ENCODE measurements around the gene ARID5B. TPM values are rescaled to one million over a fixed set of nuclear protein-coding genes. Genes with fewer than 3 reads are reported as not detected.

The ARID5B gene
- total and polyA plus RNA-seq, 2 of the 4 experiments (the other 2 are of a cell fraction) = 41.0 to 125 TPM

DNA sequence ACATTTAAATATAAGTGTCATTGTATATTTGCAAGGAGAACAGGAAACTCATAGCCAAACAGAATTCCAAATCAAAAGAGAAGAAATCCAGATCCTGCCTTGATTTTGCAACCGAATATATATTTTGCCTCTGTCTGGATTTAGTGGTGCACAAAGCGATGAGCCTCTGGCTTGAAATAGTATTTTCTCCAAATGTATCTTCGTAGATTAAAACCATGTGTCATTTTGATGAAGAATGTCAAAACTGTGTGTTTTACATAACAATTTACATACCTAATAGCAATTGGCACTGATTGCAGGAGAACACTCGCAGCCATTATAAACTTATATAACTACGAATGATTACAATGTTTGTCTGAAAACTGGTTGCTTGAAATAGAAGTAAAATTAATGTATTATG lies 156.4 kb downstream of the ARID5B start:
- Histone ChIP-seq H3K23ac (ENCODE audit: low read depth, low read length) (no peak overlapping the region), H3K4me3 (ENCODE audit: insufficient read depth, low read depth, low read length) (no peak overlapping the region), H3K18ac (ENCODE audit: low read depth, low read length) (peak overlapping the region; percentile 7; the same call in 1 of the 2 replicates), H3K9me3 (ENCODE audit: control insufficient read depth, insufficient read depth, low read length) (no peaks in the 10 kb centered on the region), H3K4me2 (ENCODE audit: low read depth, low read length) (peak overlapping the region; percentile 74), H3K36me3 (ENCODE audit: control insufficient read depth, insufficient read depth, low read length) (peaks cover 88% of the 10 kb centered on the region), H3K9me1 (ENCODE audit: insufficient read depth, low read length) (peaks cover 19% of the 10 kb centered on the region), H3K27ac (ENCODE audit: insufficient read depth, low read length) (peak overlapping the region; percentile 76; the same call in 1 of the 2 replicates), H2BK120ac (ENCODE audit: low read depth, low read length) (no peak overlapping the region), H4K8ac (ENCODE audit: low read depth in 2 of 2, low read length in 2 of 2) (no peak overlapping the region), H3K4me1 (ENCODE audit: control insufficient read depth, insufficient read depth, low read length) (peaks cover 27% of the 10 kb centered on the region), H4K5ac (ENCODE audit: low read depth, low read length) (no peak overlapping the region), H3K4ac (ENCODE audit: low read depth, low read length) (no peak overlapping the region), H2BK15ac (ENCODE audit: low read depth, low read length) (no peak overlapping the region), H3K79me1 (ENCODE audit: low read depth in 1 of 2, low read length in 2 of 2) (peaks cover 9 to 80% of the 10 kb centered on the region in 2 experiments), H2BK20ac (ENCODE audit: low read depth, low read length) (no peak overlapping the region), H4K20me1 (ENCODE audit: insufficient read depth, low read length) (peaks cover 82% of the 10 kb centered on the region), H3K56ac (ENCODE audit: extremely low read depth, insufficient read depth, low read length) (no peak overlapping the region), H2BK5ac (ENCODE audit: low read depth, low read length, poor library complexity, severe bottlenecking) (peak overlapping the region; percentile 58), H4K91ac (ENCODE audit: insufficient read depth, low read depth, low read length) (no peak overlapping the region), H2AK5ac (ENCODE audit: low read depth, low read length) (no peak overlapping the region), H3K14ac (replicated peaks; ENCODE audit: low read depth, low read length) (no peak overlapping the region), H2AK9ac (replicated peaks; ENCODE audit: low read depth, low read length, poor library complexity) (no peak overlapping the region), H3K9ac (ENCODE audit: low read depth, low read length) (no peak overlapping the region), H2AFZ (replicated peaks; ENCODE audit: low read length, poor library complexity) (no peak overlapping the region), H3K27me3 (ENCODE audit: control insufficient read depth, insufficient read depth, low read length) (no peaks in the 10 kb centered on the region)
- CTCF ChIA-PET = no interaction called here
- POLR2A ChIA-PET (ENCODE audit: unreplicated experiment) = interaction anchor here (1.3 kb wide), 1 partner anchor 9 kb away, joined by 3 read pairs; no protein-coding TSS in a partner anchor
- BruUV-seq (replicated peaks) = no TSS peak
- ATAC-seq (ENCODE audit: low read depth) (no peak), DNase-seq (no peak)
- in situ Hi-C loops (cut with MboI; ENCODE audit: low sequenced_read_pairs) = no loop called here
- dilution Hi-C loops (cut with HindIII; ENCODE audit: low sequenced_read_pairs, unreplicated experiment) = no loop called here
- TF ChIP-seq, protein P1, sequence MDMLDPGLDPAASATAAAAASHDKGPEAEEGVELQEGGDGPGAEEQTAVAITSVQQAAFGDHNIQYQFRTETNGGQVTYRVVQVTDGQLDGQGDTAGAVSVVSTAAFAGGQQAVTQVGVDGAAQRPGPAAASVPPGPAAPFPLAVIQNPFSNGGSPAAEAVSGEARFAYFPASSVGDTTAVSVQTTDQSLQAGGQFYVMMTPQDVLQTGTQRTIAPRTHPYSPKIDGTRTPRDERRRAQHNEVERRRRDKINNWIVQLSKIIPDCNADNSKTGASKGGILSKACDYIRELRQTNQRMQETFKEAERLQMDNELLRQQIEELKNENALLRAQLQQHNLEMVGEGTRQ (IDR thresholded peaks at IDR 0.05; ENCODE audit: low read depth, low read length) = no peak
- TF ChIP-seq CEBPB (IDR thresholded peaks at IDR 0.05; ENCODE audit: low read depth, low read length) = no peak
- no peak for TF ChIP-seq RAD21 (IDR thresholded peaks at IDR 0.05; ENCODE audit: low read length)
- no peak for TF ChIP-seq CHD1 (IDR thresholded peaks at IDR 0.05; ENCODE audit: low read depth, low read length)
- TF ChIP-seq RFX5 (IDR thresholded peaks at IDR 0.05; ENCODE audit: low read depth, low read length) = no peak
- TF ChIP-seq, protein P2, sequence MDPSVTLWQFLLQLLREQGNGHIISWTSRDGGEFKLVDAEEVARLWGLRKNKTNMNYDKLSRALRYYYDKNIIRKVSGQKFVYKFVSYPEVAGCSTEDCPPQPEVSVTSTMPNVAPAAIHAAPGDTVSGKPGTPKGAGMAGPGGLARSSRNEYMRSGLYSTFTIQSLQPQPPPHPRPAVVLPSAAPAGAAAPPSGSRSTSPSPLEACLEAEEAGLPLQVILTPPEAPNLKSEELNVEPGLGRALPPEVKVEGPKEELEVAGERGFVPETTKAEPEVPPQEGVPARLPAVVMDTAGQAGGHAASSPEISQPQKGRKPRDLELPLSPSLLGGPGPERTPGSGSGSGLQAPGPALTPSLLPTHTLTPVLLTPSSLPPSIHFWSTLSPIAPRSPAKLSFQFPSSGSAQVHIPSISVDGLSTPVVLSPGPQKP (IDR thresholded peaks at IDR 0.05; ENCODE audit: borderline replicate concordance, low read depth, low read length) = no peak
- TF ChIP-seq, protein P3, sequence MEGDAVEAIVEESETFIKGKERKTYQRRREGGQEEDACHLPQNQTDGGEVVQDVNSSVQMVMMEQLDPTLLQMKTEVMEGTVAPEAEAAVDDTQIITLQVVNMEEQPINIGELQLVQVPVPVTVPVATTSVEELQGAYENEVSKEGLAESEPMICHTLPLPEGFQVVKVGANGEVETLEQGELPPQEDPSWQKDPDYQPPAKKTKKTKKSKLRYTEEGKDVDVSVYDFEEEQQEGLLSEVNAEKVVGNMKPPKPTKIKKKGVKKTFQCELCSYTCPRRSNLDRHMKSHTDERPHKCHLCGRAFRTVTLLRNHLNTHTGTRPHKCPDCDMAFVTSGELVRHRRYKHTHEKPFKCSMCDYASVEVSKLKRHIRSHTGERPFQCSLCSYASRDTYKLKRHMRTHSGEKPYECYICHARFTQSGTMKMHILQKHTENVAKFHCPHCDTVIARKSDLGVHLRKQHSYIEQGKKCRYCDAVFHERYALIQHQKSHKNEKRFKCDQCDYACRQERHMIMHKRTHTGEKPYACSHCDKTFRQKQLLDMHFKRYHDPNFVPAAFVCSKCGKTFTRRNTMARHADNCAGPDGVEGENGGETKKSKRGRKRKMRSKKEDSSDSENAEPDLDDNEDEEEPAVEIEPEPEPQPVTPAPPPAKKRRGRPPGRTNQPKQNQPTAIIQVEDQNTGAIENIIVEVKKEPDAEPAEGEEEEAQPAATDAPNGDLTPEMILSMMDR (conservative IDR thresholded peaks at IDR 0.05; ENCODE audit: low read depth, low read length) = no peak
- TF ChIP-seq POLR2A (IDR thresholded peaks at IDR 0.05; ENCODE audit: low read depth, low read length) = no peak
- no peak for TF ChIP-seq NFE2L2 (IDR thresholded peaks at IDR 0.05; ENCODE audit: low read depth, low read length)
- TF ChIP-seq BHLHE40 (IDR thresholded peaks at IDR 0.05; ENCODE audit: low read depth, low read length) = no peak
- no peak for TF ChIP-seq RCOR1 (IDR thresholded peaks at IDR 0.05; ENCODE audit: insufficient replicate concordance, low read length)
- no peak for TF ChIP-seq SMC3 (IDR thresholded peaks at IDR 0.05; ENCODE audit: low read depth, low read length)
- TF ChIP-seq MXI1 (IDR thresholded peaks at IDR 0.05; ENCODE audit: borderline replicate concordance, low read depth, low read length) = no peak
- no peak for TF ChIP-seq MAZ (IDR thresholded peaks at IDR 0.05; ENCODE audit: borderline replicate concordance, low read depth, low read length)
- no peak for TF ChIP-seq FOS (IDR thresholded peaks at IDR 0.05; ENCODE audit: low read depth, low read length)
- no peak for TF ChIP-seq MAFK (IDR thresholded peaks at IDR 0.05; ENCODE audit: low read depth, low read length)
- intact Hi-C loops (cut with micrococcal nuclease) = loop anchor here (10.0 kb wide), 2 partner anchors 303 to 1243 kb away; no protein-coding TSS in a partner anchor
- WGBS, 2 experiments (ENCODE audit: extremely low coverage in 2 of 2, insufficient read length in 1 of 2) = no CpG with 5 or more reads among the region's 5 CpGs
